Lower lobe of right lung (tissue), 2 donors: ENCODE data around the gene NID2. TPM values are rescaled to one million over a fixed set of nuclear protein-coding genes. Genes with fewer than 3 reads are reported as not detected.

Experiments
- ATAC-seq, 2 donors: fragments of 200-7000 bp; cut with Tn5 transposase; one replicate each; pipeline ENCODE4 v1.9.1; 2020 to 2022; ENCODE audit warnings: mild to moderate bottlenecking in 2 of 2, moderate library complexity in 2 of 2
- DNase-seq: peaks from one replicate; pipeline ENCODE4 v3.0.0-alpha.2; 2020
- H3K27ac ChIP-seq: fragments of 200-600 bp; one replicate; pipeline ENCODE4 v1.8.0; 2022
- H3K27me3 ChIP-seq: fragments of 200-600 bp; one replicate; pipeline ENCODE4 v1.8.0; 2022; ENCODE audit warnings: low read depth
- H3K36me3 ChIP-seq: fragments of 200-600 bp; one replicate; pipeline ENCODE4 v1.8.0; 2022; ENCODE audit warnings: mild to moderate bottlenecking
- H3K4me1 ChIP-seq: fragments of 200-600 bp; one replicate; pipeline ENCODE4 v1.8.0; 2022
- H3K4me3 ChIP-seq: fragments of 200-600 bp; one replicate; pipeline ENCODE4 v1.8.0; 2022; ENCODE audit warnings: mild to moderate bottlenecking
- H3K9me3 ChIP-seq: fragments of 200-600 bp; one replicate; pipeline ENCODE4 v1.8.0; 2022
- intact Hi-C: fragments of 100-400 bp; cut with DNase I; formaldehyde crosslinking; loops from one replicate; pipeline ENCODE4 v1.11.0; 2022
- long read RNA-seq: library from polyadenylated mRNA; unstranded; transcript quantifications from one replicate; pipeline ENCODE4 v2.0.0, GENCODE V29; 2021
- total RNA-seq: library from RNA; stranded (reverse); fragmentation: NEBNext Ultra II Directional; extraction: Animal tissue kit (Norgen Biotek cat#: 25700); gene quantifications from one replicate; pipeline ENCODE4 v1.2.1, GENCODE V29; 2021
- TF ChIP-seq, protein P1 (sequence below): fragments of 200-600 bp; IDR thresholded peaks from one replicate; pipeline ENCODE4 v1.8.0; 2022; ENCODE audit warnings: antibody characterized with exemption, mild to moderate bottlenecking
- donor health status: DM: no; HTN: yes; CAD: no; lungs with severe emphysema.

The NID2 gene
- 14.6 TPM for total RNA-seq
- long read RNA-seq, full-length matches to known transcripts = 4 of 11 reads
- long read RNA-seq, partial matches to known transcripts = 5 of 11 reads
- long read RNA-seq, other reads (novel, unspliced or antisense) = 2 of 11 reads

GRCh38 chr14:52068615-52069306 lies at the start of gene NID2:
TSS of gene NID2 (minus strand) at chr14:52069059. CDS start at chr14:52068994, 65 bp downstream.
- H3K9me3 ChIP-seq = no peaks in the 10 kb centered on the region
- H3K36me3 ChIP-seq = no peaks in the 10 kb centered on the region
- peak within 1 kb of the TSS; percentile 70 for H3K4me3 ChIP-seq
- peaks cover 33% of the 10 kb centered on the region for H3K27me3 ChIP-seq
- H3K27ac ChIP-seq = peak within 1 kb of the TSS; percentile 72
- intact Hi-C loops = no loop called here
- DNase-seq = peak; percentile 60
- peaks cover 28% of the 10 kb centered on the region for H3K4me1 ChIP-seq
- peak; percentile 81 to 88 for ATAC-seq
- TF ChIP-seq, protein P1, sequence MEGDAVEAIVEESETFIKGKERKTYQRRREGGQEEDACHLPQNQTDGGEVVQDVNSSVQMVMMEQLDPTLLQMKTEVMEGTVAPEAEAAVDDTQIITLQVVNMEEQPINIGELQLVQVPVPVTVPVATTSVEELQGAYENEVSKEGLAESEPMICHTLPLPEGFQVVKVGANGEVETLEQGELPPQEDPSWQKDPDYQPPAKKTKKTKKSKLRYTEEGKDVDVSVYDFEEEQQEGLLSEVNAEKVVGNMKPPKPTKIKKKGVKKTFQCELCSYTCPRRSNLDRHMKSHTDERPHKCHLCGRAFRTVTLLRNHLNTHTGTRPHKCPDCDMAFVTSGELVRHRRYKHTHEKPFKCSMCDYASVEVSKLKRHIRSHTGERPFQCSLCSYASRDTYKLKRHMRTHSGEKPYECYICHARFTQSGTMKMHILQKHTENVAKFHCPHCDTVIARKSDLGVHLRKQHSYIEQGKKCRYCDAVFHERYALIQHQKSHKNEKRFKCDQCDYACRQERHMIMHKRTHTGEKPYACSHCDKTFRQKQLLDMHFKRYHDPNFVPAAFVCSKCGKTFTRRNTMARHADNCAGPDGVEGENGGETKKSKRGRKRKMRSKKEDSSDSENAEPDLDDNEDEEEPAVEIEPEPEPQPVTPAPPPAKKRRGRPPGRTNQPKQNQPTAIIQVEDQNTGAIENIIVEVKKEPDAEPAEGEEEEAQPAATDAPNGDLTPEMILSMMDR = no peak

GRCh38 chr14:52117111-52117832 lies 48.4 kb upstream of the NID2 start:
- no peaks in the 10 kb centered on the region for H3K9me3 ChIP-seq
- ATAC-seq = no peak
- intact Hi-C loops = no loop called here

DNA sequence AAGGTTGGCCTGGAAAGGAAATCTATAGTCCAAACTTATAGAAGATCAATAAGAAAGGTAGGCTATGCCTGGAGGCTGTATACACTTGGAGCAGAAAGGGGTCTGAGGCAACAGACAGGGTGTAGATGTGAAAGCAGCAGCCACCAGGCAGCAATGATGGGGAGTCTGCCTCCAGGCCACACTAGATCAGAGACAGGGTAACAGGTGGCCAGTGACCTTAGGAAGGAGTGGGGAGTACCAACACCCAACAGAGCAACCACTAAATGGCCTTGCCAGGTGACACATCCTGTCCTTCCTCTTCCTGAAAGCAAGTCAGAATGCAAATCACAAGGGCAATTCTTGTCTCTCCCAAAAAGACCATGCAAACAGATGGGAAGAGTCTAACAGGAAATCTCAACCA lies 46.4 kb upstream of the NID2 start:
- Histone ChIP-seq H3K4me3 (no peak overlapping the region), H3K9me3 (no peaks in the 10 kb centered on the region), H3K27me3 (no peaks in the 10 kb centered on the region), H3K27ac (no peak overlapping the region), H3K4me1 (no peaks in the 10 kb centered on the region), H3K36me3 (no peaks in the 10 kb centered on the region)
- TF ChIP-seq, protein P1 = no peak
- ATAC-seq = no peak
- intact Hi-C loops = no loop called here
- no peak for DNase-seq

More at GRCh38 chr14:52117111-52117832, 48.4 kb upstream of the NID2 start:
- TF ChIP-seq, protein P1 = no peak
- Histone ChIP-seq H3K4me1 (no peaks in the 10 kb centered on the region), H3K4me3 (no peak overlapping the region), H3K27ac (no peak overlapping the region), H3K27me3 (no peaks in the 10 kb centered on the region), H3K36me3 (no peaks in the 10 kb centered on the region)
- DNase-seq = no peak

- Histone ChIP-seq H3K36me3 (no peaks in the 10 kb centered on the region), H3K4me1 (no peaks in the 10 kb centered on the region), H3K4me3 (no peak overlapping the region), H3K9me3 (no peaks in the 10 kb centered on the region), H3K27me3 (no peaks in the 10 kb centered on the region), H3K27ac (no peak overlapping the region)
- TF ChIP-seq, protein P1 = no peak
- DNase-seq = no peak
- no peak for ATAC-seq
- intact Hi-C loops = no loop called here
These were observed 43.6 kb upstream of the NID2 start for GRCh38 chr14:52112336-52113018.

- Histone ChIP-seq H3K4me1 (no peaks in the 10 kb centered on the region), H3K27me3 (no peaks in the 10 kb centered on the region), H3K36me3 (no peaks in the 10 kb centered on the region), H3K27ac (no peak overlapping the region), H3K9me3 (no peaks in the 10 kb centered on the region), H3K4me3 (no peak overlapping the region)
- intact Hi-C loops = no loop called here
- DNase-seq = no peak
- no peak for ATAC-seq
- TF ChIP-seq, protein P1 = no peak
These were observed 42.7 kb upstream of the NID2 start for GRCh38 chr14:52111583-52111982.
